ENCODE results near the gene UNC45B.
"Not testable (repeated sequence)": the region's sequence is repeated elsewhere in the genome, so short reads cannot be mapped to it uniquely, and the experiment has no call there.

Gene UNC45B

DNA sequence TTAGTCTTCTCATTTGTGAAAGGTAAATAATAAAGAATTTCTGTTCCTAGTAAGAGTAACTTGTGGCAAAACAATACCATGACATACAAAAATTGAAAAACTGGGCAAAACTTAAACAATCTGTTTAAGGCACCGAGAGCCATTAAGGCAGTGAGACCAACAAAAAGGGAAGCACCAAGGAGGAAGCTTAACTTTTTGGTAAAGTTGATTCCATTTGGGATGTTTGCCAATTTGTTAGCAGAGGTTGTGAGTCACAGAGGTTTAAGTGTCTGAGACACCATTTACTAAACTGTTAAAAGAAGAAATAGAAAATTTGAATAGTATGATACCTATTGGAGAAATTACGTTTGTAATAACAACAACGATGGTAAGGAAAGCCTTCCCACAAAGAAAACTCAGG lies 41.7 kb downstream of the UNC45B start:
- no peak overlapping the region for H2BK12ac ChIP-seq (ENCODE audit: low read length)
- H2BK15ac ChIP-seq (ENCODE audit: low read length): no peak overlapping the region
- no peak for DNase-seq (ENCODE audit: low spot score)
- peaks cover 0 to 3% of the 10 kb centered on the region in 2 donors for H3K4me1 ChIP-seq (ENCODE audit: control insufficient read depth in 2 of 2, insufficient read depth in 1 of 2, low read depth in 1 of 2, low read length in 2 of 2)
- peaks cover 0 to 5% (median 0%) of the 10 kb centered on the region in 3 experiments for H3K27me3 ChIP-seq (ENCODE audit: control insufficient read depth in 3 of 3, insufficient read depth in 3 of 3, low read depth in 1 of 3, low read length in 3 of 3)
- H3K9me3 ChIP-seq (replicated peaks in 1 of 2; ENCODE audit: control insufficient read depth in 2 of 2, insufficient read depth in 1 of 2, low read depth in 1 of 2, low read length in 2 of 2): no peaks in the 10 kb centered on the region
- no peak overlapping the region for H4K91ac ChIP-seq (ENCODE audit: low read depth, low read length, poor library complexity)
- H3K9ac ChIP-seq (ENCODE audit: low read depth, low read length, poor library complexity): no peak overlapping the region
- H3K4ac ChIP-seq (ENCODE audit: low read length): no peak overlapping the region
- H2BK5ac ChIP-seq (ENCODE audit: low read length): no peak overlapping the region
- no peak overlapping the region for H3K4me3 ChIP-seq (ENCODE audit: low read length in 2 of 2)
- no peak overlapping the region for H3K27ac ChIP-seq (replicated peaks; ENCODE audit: low read length)
- H3K36me3 ChIP-seq (replicated peaks in 1 of 2; ENCODE audit: control insufficient read depth in 2 of 2, insufficient read depth in 2 of 2, low read length in 2 of 2): no peaks in the 10 kb centered on the region
- H4K8ac ChIP-seq (ENCODE audit: low read depth, low read length): no peak overlapping the region
- no peak overlapping the region for H3K18ac ChIP-seq (ENCODE audit: low read length)
- H3K79me1 ChIP-seq (ENCODE audit: low read depth, low read length): no peaks in the 10 kb centered on the region
- H2AK5ac ChIP-seq (ENCODE audit: low read depth, low read length): no peak overlapping the region
- no peak overlapping the region for H3K14ac ChIP-seq (ENCODE audit: low read length)
- H2AFZ ChIP-seq (ENCODE audit: low read length): no peak overlapping the region
- no peak overlapping the region for H3K4me2 ChIP-seq (ENCODE audit: insufficient read depth, low read length, poor library complexity, severe bottlenecking)
- no peak overlapping the region for H3K23ac ChIP-seq (ENCODE audit: low read depth, low read length, poor library complexity)
- no peak overlapping the region for H2BK120ac ChIP-seq (ENCODE audit: low read depth, low read length)
- WGBS, 2 donors (ENCODE audit: extremely low coverage in 2 of 2, insufficient read length in 2 of 2, insufficient replicate concordance in 1 of 2): no CpG with 5 or more reads among the region's 3 CpGs

DNA sequence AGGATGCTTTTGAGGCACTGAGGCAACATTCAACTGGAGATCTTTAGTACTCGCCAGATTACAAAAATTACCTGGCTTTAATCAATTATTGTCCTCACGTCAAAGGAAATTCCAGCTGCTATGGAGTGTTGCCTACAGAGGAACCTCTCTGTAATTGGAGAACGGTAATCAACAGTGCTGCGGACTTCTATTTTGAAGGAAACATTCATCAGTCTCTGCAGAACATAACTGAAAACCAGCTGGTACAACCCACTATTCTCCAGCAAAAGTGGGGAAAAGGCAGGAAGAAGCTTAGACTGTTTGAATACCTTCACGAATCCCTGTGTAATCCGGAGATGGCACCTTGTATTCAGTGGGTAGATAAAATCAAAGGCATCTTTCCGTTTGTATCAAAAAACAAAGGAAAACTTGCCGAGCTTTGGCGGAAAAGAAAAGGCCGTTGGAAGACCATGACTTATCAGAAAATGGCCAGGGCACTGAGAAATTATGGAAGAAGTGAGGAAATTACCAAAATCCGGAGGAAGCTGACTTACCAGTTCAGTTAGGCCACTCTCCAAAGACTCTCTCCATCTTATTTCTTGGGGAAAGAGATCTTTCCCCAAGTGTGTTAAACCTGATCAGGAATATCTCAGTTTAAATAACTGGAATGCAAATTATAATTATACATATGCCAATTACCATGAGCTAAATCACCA lies 43.5 kb downstream of the UNC45B start:
- H2BK15ac ChIP-seq (ENCODE audit: low read length): no peak overlapping the region
- H2BK120ac ChIP-seq (ENCODE audit: low read depth, low read length): no peak overlapping the region
- H3K79me1 ChIP-seq (ENCODE audit: low read depth, low read length): no peaks in the 10 kb centered on the region
- H3K4me2 ChIP-seq (ENCODE audit: insufficient read depth, low read length, poor library complexity, severe bottlenecking): no peak overlapping the region
- H2BK12ac ChIP-seq (ENCODE audit: low read length): no peak overlapping the region
- no peak overlapping the region for H3K4me3 ChIP-seq (ENCODE audit: low read length in 2 of 2)
- no peak overlapping the region for H2AK5ac ChIP-seq (ENCODE audit: low read depth, low read length)
- H3K9ac ChIP-seq (ENCODE audit: low read depth, low read length, poor library complexity): no peak overlapping the region
- no peak overlapping the region for H3K27ac ChIP-seq (replicated peaks; ENCODE audit: low read length)
- no peak overlapping the region for H3K23ac ChIP-seq (ENCODE audit: low read depth, low read length, poor library complexity)
- no peak overlapping the region for H3K18ac ChIP-seq (ENCODE audit: low read length)
- H3K27me3 ChIP-seq (ENCODE audit: control insufficient read depth in 3 of 3, insufficient read depth in 3 of 3, low read depth in 1 of 3, low read length in 3 of 3): no peaks in the 10 kb centered on the region
- no peak overlapping the region for H4K91ac ChIP-seq (ENCODE audit: low read depth, low read length, poor library complexity)
- H4K8ac ChIP-seq (ENCODE audit: low read depth, low read length): no peak overlapping the region
- no peak overlapping the region for H2BK5ac ChIP-seq (ENCODE audit: low read length)
- H3K9me3 ChIP-seq (replicated peaks in 1 of 2; ENCODE audit: control insufficient read depth in 2 of 2, insufficient read depth in 1 of 2, low read depth in 1 of 2, low read length in 2 of 2): no peaks in the 10 kb centered on the region
- no peak for DNase-seq (ENCODE audit: low spot score)
- peaks cover 0 to 3% of the 10 kb centered on the region in 2 donors for H3K4me1 ChIP-seq (ENCODE audit: control insufficient read depth in 2 of 2, insufficient read depth in 1 of 2, low read depth in 1 of 2, low read length in 2 of 2)
- WGBS, 2 donors (ENCODE audit: extremely low coverage in 2 of 2, insufficient read length in 2 of 2, insufficient replicate concordance in 1 of 2): no CpG with 5 or more reads among the region's 11 CpGs
- no peak overlapping the region for H2AFZ ChIP-seq (ENCODE audit: low read length)
- H3K4ac ChIP-seq (ENCODE audit: low read length): no peak overlapping the region
- H3K14ac ChIP-seq (ENCODE audit: low read length): no peak overlapping the region
- no peaks in the 10 kb centered on the region for H3K36me3 ChIP-seq (replicated peaks in 1 of 2; ENCODE audit: control insufficient read depth in 2 of 2, insufficient read depth in 2 of 2, low read length in 2 of 2)

DNA sequence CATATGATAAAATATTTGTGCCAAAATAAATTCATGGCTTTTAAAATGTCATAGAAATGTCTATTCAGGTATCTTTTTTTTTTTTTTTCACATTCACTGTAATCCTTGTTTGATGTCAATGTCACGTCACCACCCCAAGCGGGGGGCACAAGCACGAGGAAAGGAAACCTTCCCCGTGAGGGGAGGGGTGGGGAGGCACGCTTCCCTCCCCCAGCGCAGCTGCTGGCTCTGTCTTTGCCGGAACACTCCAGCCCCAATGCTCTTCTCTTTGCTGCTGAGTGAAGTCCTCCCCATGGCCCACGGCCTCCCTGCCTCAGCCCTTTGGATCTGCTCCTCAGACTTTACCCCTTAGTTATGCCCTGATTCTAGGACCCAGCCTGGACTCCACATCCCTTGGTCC lies 45.1 kb downstream of the UNC45B start:
- H4K91ac ChIP-seq (ENCODE audit: low read depth, low read length, poor library complexity): no peak overlapping the region
- no peak overlapping the region for H2BK120ac ChIP-seq (ENCODE audit: low read depth, low read length)
- no peaks in the 10 kb centered on the region for H3K79me1 ChIP-seq (ENCODE audit: low read depth, low read length)
- no peak overlapping the region for H3K4me2 ChIP-seq (ENCODE audit: insufficient read depth, low read length, poor library complexity, severe bottlenecking)
- H3K4ac ChIP-seq (ENCODE audit: low read length): no peak overlapping the region
- H3K4me1 ChIP-seq (ENCODE audit: control insufficient read depth in 2 of 2, insufficient read depth in 1 of 2, low read depth in 1 of 2, low read length in 2 of 2): no peaks in the 10 kb centered on the region
- no peak overlapping the region for H2AK5ac ChIP-seq (ENCODE audit: low read depth, low read length)
- no peak overlapping the region for H3K18ac ChIP-seq (ENCODE audit: low read length)
- no peak overlapping the region for H2AFZ ChIP-seq (ENCODE audit: low read length)
- no peak overlapping the region for H3K9ac ChIP-seq (ENCODE audit: low read depth, low read length, poor library complexity)
- H3K9me3 ChIP-seq (replicated peaks in 1 of 2; ENCODE audit: control insufficient read depth in 2 of 2, insufficient read depth in 1 of 2, low read depth in 1 of 2, low read length in 2 of 2): no peaks in the 10 kb centered on the region
- H3K27me3 ChIP-seq (ENCODE audit: control insufficient read depth in 3 of 3, insufficient read depth in 3 of 3, low read depth in 1 of 3, low read length in 3 of 3): no peaks in the 10 kb centered on the region
- H2BK12ac ChIP-seq (ENCODE audit: low read length): no peak overlapping the region
- no peak for DNase-seq (ENCODE audit: low spot score)
- H3K14ac ChIP-seq (ENCODE audit: low read length): no peak overlapping the region
- no peak overlapping the region for H4K8ac ChIP-seq (ENCODE audit: low read depth, low read length)
- no CpG with 5 or more reads among the region's 8 CpGs for WGBS, 2 donors (ENCODE audit: extremely low coverage in 2 of 2, insufficient read length in 2 of 2, insufficient replicate concordance in 1 of 2)
- H3K27ac ChIP-seq (replicated peaks; ENCODE audit: low read length): no peak overlapping the region
- H3K4me3 ChIP-seq (ENCODE audit: low read length in 2 of 2): no peak overlapping the region
- no peaks in the 10 kb centered on the region for H3K36me3 ChIP-seq (replicated peaks in 1 of 2; ENCODE audit: control insufficient read depth in 2 of 2, insufficient read depth in 2 of 2, low read length in 2 of 2)
- no peak overlapping the region for H2BK15ac ChIP-seq (ENCODE audit: low read length)
- no peak overlapping the region for H2BK5ac ChIP-seq (ENCODE audit: low read length)
- H3K23ac ChIP-seq (ENCODE audit: low read depth, low read length, poor library complexity): no peak overlapping the region

DNA sequence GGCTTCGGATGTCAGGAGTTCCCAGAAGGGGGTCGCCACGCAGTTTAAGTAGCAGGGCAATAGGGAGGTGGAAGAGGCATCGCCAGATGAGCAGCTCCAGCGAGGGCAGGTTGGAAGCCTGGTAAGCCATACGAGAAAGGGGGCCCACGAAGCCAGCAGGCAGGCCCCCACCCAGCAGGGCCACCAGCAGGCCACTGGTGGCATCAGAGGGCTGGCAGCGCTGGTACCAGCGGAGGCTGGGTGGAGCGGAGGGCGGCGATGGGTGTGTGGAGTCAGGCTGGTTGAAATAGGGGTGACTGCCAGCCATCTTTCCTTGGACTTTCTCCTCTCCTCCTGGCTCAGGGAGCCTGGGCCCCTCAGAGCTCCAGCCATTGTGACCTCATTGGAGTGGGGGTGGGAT lies 46.4 kb downstream of the UNC45B start, which contains the start of gene SLC35G3:
Gene SLC35G3, minus strand, starts transcription at position 393 of the 400 bp plus-strand sequence. Its CDS starts 86 bp downstream, at position 307.
- H2AFZ ChIP-seq (ENCODE audit: low read length); H3K4me3 ChIP-seq (ENCODE audit: low read length in 2 of 2); H4K8ac ChIP-seq (ENCODE audit: low read depth, low read length); H2BK15ac ChIP-seq (ENCODE audit: low read length); H3K27me3 ChIP-seq (ENCODE audit: control insufficient read depth in 3 of 3, insufficient read depth in 3 of 3, low read depth in 1 of 3, low read length in 3 of 3); H3K36me3 ChIP-seq (replicated peaks in 1 of 2; ENCODE audit: control insufficient read depth in 2 of 2, insufficient read depth in 2 of 2, low read length in 2 of 2); H3K14ac ChIP-seq (ENCODE audit: low read length); H2BK12ac ChIP-seq (ENCODE audit: low read length); H2BK5ac ChIP-seq (ENCODE audit: low read length); H3K79me1 ChIP-seq (ENCODE audit: low read depth, low read length); H4K91ac ChIP-seq (ENCODE audit: low read depth, low read length, poor library complexity); H2BK120ac ChIP-seq (ENCODE audit: low read depth, low read length); H3K9ac ChIP-seq (ENCODE audit: low read depth, low read length, poor library complexity); H3K27ac ChIP-seq (replicated peaks; ENCODE audit: low read length); H3K4me2 ChIP-seq (ENCODE audit: insufficient read depth, low read length, poor library complexity, severe bottlenecking); H3K18ac ChIP-seq (ENCODE audit: low read length); H3K9me3 ChIP-seq (replicated peaks in 1 of 2; ENCODE audit: control insufficient read depth in 2 of 2, insufficient read depth in 1 of 2, low read depth in 1 of 2, low read length in 2 of 2); H3K4ac ChIP-seq (ENCODE audit: low read length); H2AK5ac ChIP-seq (ENCODE audit: low read depth, low read length); DNase-seq (ENCODE audit: low spot score); H3K23ac ChIP-seq (ENCODE audit: low read depth, low read length, poor library complexity); H3K4me1 ChIP-seq (ENCODE audit: control insufficient read depth in 2 of 2, insufficient read depth in 1 of 2, low read depth in 1 of 2, low read length in 2 of 2): not testable (repeated sequence)
- no CpG with 5 or more reads among the region's 12 CpGs for WGBS, 2 donors (ENCODE audit: extremely low coverage in 2 of 2, insufficient read length in 2 of 2, insufficient replicate concordance in 1 of 2)

Data from neuronal stem cell (in vitro differentiated cells).